ENCODE results near the gene PTPN4. TPM values are rescaled to one million over a fixed set of nuclear protein-coding genes. Genes with fewer than 3 reads are reported as not detected.

PTPN4 gene
- total and polyA plus RNA-seq, 2 of the 13 experiments (the other 11 are each of a cell fraction or from before 2014, with no cell fraction given): 20.3 to 34.6 TPM

- TF ChIP-seq SKIL (CRISPR knock-in tag; IDR thresholded peaks at IDR 0.05; ENCODE audit: borderline replicate concordance) (peak; percentile 54; the same call in 1 of the 2 replicates), HDAC2 (CRISPR knock-in tag; IDR thresholded peaks at IDR 0.05) (0 out of 2 replicates have a peak, but pooled peaks have one; percentile 16), SCMH1 (CRISPR knock-in tag; IDR thresholded peaks at IDR 0.05; ENCODE audit: borderline replicate concordance) (no peak), E2F2 (CRISPR knock-in tag; IDR thresholded peaks at IDR 0.05; ENCODE audit: borderline replicate concordance) (no peak), SKI (IDR thresholded peaks at IDR 0.05; ENCODE audit: partially characterized antibody) (peak; percentile 89), SIX4 (CRISPR knock-in tag; IDR thresholded peaks at IDR 0.05) (0 out of 2 replicates have a peak, but pooled peaks have one; percentile 22), ZNF598 (CRISPR knock-in tag; IDR thresholded peaks at IDR 0.05; ENCODE audit: borderline replicate concordance) (0 out of 2 replicates have a peak, but pooled peaks have one; percentile 25), TEAD3 (CRISPR knock-in tag; optimal IDR thresholded peaks at IDR 0.05; ENCODE audit: borderline replicate concordance) (peak; percentile 15), HNF4G (IDR thresholded peaks at IDR 0.05; ENCODE audit: borderline replicate concordance, low read depth, low read length) (peak; percentile 55; the same call in 1 of the 2 replicates), HNF4G (CRISPR knock-in tag; IDR thresholded peaks at IDR 0.05; ENCODE audit: borderline replicate concordance, low read depth) (no peak), BCL6 (CRISPR knock-in tag; IDR thresholded peaks at IDR 0.05) (peak; percentile 84), TOE1 (CRISPR knock-in tag; IDR thresholded peaks at IDR 0.05) (no peak), ZNF784 (CRISPR knock-in tag; IDR thresholded peaks at IDR 0.05; ENCODE audit: borderline replicate concordance) (0 out of 2 replicates have a peak, but pooled peaks have one; percentile 47), HMG20A (CRISPR knock-in tag; IDR thresholded peaks at IDR 0.05; ENCODE audit: borderline replicate concordance) (peak; percentile 39; the same call in 1 of the 2 replicates), ZNF572 (CRISPR knock-in tag; IDR thresholded peaks at IDR 0.05) (peak; percentile 82; the same call in 1 of the 2 replicates), IKZF5 (CRISPR knock-in tag; IDR thresholded peaks at IDR 0.05) (peak; percentile 90; the same call in 1 of the 2 replicates), TBL1XR1 (IDR thresholded peaks at IDR 0.05; ENCODE audit: borderline replicate concordance, low read length, partially characterized antibody) (peak; percentile 66), ETV5 (CRISPR knock-in tag; IDR thresholded peaks at IDR 0.05; ENCODE audit: borderline replicate concordance) (0 out of 2 replicates have a peak, but pooled peaks have one; percentile 21), XRCC5 (optimal IDR thresholded peaks at IDR 0.05; ENCODE audit: low read length) (peak; percentile 74), ZBTB7B (CRISPR knock-in tag; IDR thresholded peaks at IDR 0.05) (peak; percentile 24; the same call in 1 of the 2 replicates), ZMYM4 (CRISPR knock-in tag; IDR thresholded peaks at IDR 0.05) (0 out of 2 replicates have a peak, but pooled peaks have one; percentile 48), RXRA (CRISPR knock-in tag; IDR thresholded peaks at IDR 0.05) (peak; percentile 74), ZNF644 (CRISPR knock-in tag; IDR thresholded peaks at IDR 0.05; ENCODE audit: low read depth) (0 out of 2 replicates have a peak, but pooled peaks have one; percentile 53), NCOR1 (IDR thresholded peaks at IDR 0.05; ENCODE audit: borderline replicate concordance, low read length) (0 out of 2 replicates have a peak, but pooled peaks have one; percentile 48), KDM5B (CRISPR knock-in tag; IDR thresholded peaks at IDR 0.05; ENCODE audit: borderline replicate concordance) (no peak), ZNF292 (CRISPR knock-in tag; IDR thresholded peaks at IDR 0.05; ENCODE audit: borderline replicate concordance, low read depth) (peak; percentile 42; the same call in 1 of the 2 replicates)
Observed at GRCh38 chr2:119756837-119757236, 2.9 kb upstream of the PTPN4 start (continued).

Data from HepG2 (cell line).